Measurements from ENCODE around the gene F10. TPM values are rescaled to one million over a fixed set of nuclear protein-coding genes. Genes with fewer than 3 reads are reported as not detected.
A peak's percentile ranks its signal among the peaks of the same experiment; 100 is the strongest.

The F10 gene
- total and polyA plus RNA-seq, 2 of the 13 experiments (the other 11 are each of a cell fraction or from before 2014, with no cell fraction given), result 58.4 to 237 TPM

- TF ChIP-seq ZNF350 (CRISPR knock-in tag; IDR thresholded peaks at IDR 0.05; ENCODE audit: borderline replicate concordance, low read depth), result no peak
- no peak for TF ChIP-seq RFX5 (IDR thresholded peaks at IDR 0.05; ENCODE audit: low read depth, low read length)
- peak; percentile 77 for TF ChIP-seq FOSL2 (CRISPR knock-in tag; IDR thresholded peaks at IDR 0.05)
- TF ChIP-seq SETDB1 (CRISPR knock-in tag; IDR thresholded peaks at IDR 0.05; ENCODE audit: borderline replicate concordance), result no peak
- no peak for TF ChIP-seq SRSF1 (optimal IDR thresholded peaks at IDR 0.05; ENCODE audit: low read depth, low read length)
- no peak for TF ChIP-seq HNF1A (IDR thresholded peaks at IDR 0.05; ENCODE audit: low read depth)
- TF ChIP-seq HNF1A (CRISPR knock-in tag; IDR thresholded peaks at IDR 0.05; ENCODE audit: borderline replicate concordance), result no peak
- TF ChIP-seq PRMT3 (CRISPR knock-in tag; IDR thresholded peaks at IDR 0.05; ENCODE audit: borderline replicate concordance, low read depth), result no peak
- TF ChIP-seq KDM2A (CRISPR knock-in tag; IDR thresholded peaks at IDR 0.05; ENCODE audit: borderline replicate concordance, low read depth), result 0 out of 2 replicates have a peak, but pooled peaks have one; percentile 3
- no peak for TF ChIP-seq JDP2 (CRISPR knock-in tag; IDR thresholded peaks at IDR 0.05; ENCODE audit: borderline replicate concordance)
- TF ChIP-seq SIX4 (CRISPR knock-in tag; IDR thresholded peaks at IDR 0.05), result no peak
- no peak for TF ChIP-seq GTF3A (CRISPR knock-in tag; conservative IDR thresholded peaks at IDR 0.05)
- peak; percentile 59 for TF ChIP-seq CEBPB (IDR thresholded peaks at IDR 0.05; ENCODE audit: borderline replicate concordance, low read depth, low read length)
Measured at GRCh38 chr13:113117335-113117872, 5.2 kb upstream of the F10 start (continued).
